NT2/D1 (cell line): Measurements from ENCODE around the gene SLMAP.

Source experiments
- DNase-seq: peaks from one replicate; pipeline ENCODE4 v3.0.0-alpha.2; 2011; ENCODE audit warnings: low read depth, low spot score
- H3K27me3 ChIP-seq: 2 replicates; pipeline ENCODE4 v1.6.0; 2011; ENCODE audit warnings: mild to moderate bottlenecking; ENCODE audit not compliant: insufficient read length, insufficient read depth
- H3K36me3 ChIP-seq: 2 replicates; pipeline ENCODE4 v1.6.1; 2011; ENCODE audit warnings: mild to moderate bottlenecking, low read length, mixed read lengths; ENCODE audit not compliant: insufficient read depth, insufficient read length
- H3K4me1 ChIP-seq: 2 replicates; pipeline ENCODE4 v1.5.1; 2011; ENCODE audit not compliant: insufficient read depth, insufficient read length
- H3K4me3 ChIP-seq: 2 replicates; pipeline ENCODE4 v1.5.1; 2011; ENCODE audit warnings: low read depth; ENCODE audit not compliant: insufficient read length
- H3K9ac ChIP-seq: 2 replicates; pipeline ENCODE4 v1.6.0; 2011; ENCODE audit warnings: low read depth; ENCODE audit not compliant: insufficient read length
- H3K9me3 ChIP-seq: 2 replicates; pipeline ENCODE4 v1.5.1; 2011; ENCODE audit warnings: mild to moderate bottlenecking, low read length; ENCODE audit not compliant: insufficient read depth
- SUZ12 ChIP-seq: IDR thresholded peaks from 2 replicates; pipeline ENCODE4 v1.6.1; 2011; ENCODE audit not compliant: insufficient read length, insufficient read depth; ENCODE audit errors: extremely low read depth
- YY1 ChIP-seq: IDR thresholded peaks from 2 replicates; pipeline ENCODE4 v1.6.1; 2011; ENCODE audit not compliant: insufficient read length, insufficient read depth
- ZNF274 ChIP-seq: IDR thresholded peaks from 2 replicates; pipeline ENCODE4 v1.6.1; 2011; ENCODE audit warnings: mild to moderate bottlenecking, low read depth, low read length

SLMAP gene

DNA sequence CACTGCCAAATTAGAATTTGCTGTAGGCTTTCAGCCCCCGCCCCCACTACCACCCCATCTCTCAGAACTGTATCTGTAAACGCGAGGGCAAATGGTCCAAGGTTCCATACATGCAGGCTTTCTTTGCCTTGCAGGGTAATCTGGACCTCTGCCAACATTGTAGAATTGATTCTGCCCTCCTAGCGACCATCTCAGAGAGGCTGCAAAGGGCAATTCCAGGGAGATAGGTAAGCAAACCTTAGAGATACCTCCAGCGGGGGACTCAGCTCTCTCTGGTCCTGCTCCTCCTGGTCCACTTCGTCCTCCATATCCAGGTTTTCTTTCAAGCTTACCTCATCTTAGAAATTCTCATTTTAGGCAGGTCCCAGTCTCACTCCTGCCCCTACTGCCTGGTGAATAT, 64.4 kb downstream of the SLMAP start:
- H3K4me3 ChIP-seq = no peak overlapping the region
- no peak for DNase-seq
- H3K9ac ChIP-seq = no peak overlapping the region
- H3K27me3 ChIP-seq = no peaks in the 10 kb centered on the region
- H3K9me3 ChIP-seq = no peaks in the 10 kb centered on the region
- H3K36me3 ChIP-seq = peaks cover 5% of the 10 kb centered on the region
- no peaks in the 10 kb centered on the region for H3K4me1 ChIP-seq
- TF ChIP-seq YY1 (no peak), SUZ12 (no peak), ZNF274 (no peak)

GRCh38 chr3:57821765-57822164, 65.7 kb downstream of the SLMAP start:
- TF ChIP-seq ZNF274 = no peak
- TF ChIP-seq YY1 = no peak
- no peak for TF ChIP-seq SUZ12
- Histone ChIP-seq H3K27me3 (no peaks in the 10 kb centered on the region), H3K4me3 (no peak overlapping the region), H3K36me3 (peaks cover 9% of the 10 kb centered on the region), H3K9ac (no peak overlapping the region), H3K9me3 (no peaks in the 10 kb centered on the region), H3K4me1 (no peaks in the 10 kb centered on the region)
- no peak for DNase-seq

DNA sequence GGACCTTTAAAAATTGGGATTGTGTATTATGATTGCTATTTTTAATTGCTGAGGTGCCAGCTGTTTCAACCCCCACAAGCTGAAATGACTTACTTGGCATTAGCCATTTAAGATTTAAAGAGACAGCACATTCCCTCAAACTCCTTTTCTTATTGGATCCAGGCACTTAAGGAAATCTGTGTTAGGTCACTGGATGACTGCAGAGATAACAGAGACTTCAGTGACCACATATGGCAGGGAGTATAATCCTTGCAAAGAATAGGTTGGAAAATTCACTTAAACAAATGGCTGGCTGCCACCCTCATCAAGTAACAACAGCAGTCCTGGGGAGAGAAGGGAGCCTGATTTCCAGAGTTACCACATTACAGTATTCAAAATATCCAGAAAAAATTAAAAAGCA, 66.6 kb downstream of the SLMAP start:
- Histone ChIP-seq H3K36me3 (peaks cover 10% of the 10 kb centered on the region), H3K4me3 (no peak overlapping the region), H3K4me1 (no peaks in the 10 kb centered on the region), H3K9me3 (no peaks in the 10 kb centered on the region), H3K9ac (no peak overlapping the region), H3K27me3 (no peaks in the 10 kb centered on the region)
- TF ChIP-seq ZNF274 = no peak
- TF ChIP-seq YY1 = no peak
- no peak for DNase-seq

DNA sequence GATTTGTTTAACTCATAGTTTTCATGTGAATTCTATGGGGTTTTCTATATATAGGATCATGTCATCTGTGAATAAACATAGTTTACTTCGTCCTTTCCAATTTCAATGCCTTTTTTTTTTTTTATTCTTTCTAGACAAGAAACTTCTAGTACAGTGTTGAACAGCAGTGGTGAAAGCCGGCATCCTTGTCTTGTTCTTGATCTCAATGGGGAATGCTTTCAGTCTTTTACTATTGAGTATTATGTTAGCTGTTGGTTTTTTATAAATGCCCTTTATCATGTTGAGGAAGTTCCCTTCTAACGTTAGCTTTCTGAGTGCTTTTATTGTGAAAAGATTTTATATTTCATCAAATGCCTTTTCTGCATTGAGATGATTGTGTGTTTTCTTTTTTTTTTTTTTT, 69.0 kb downstream of the SLMAP start:
- Histone ChIP-seq H3K9ac (no peak overlapping the region), H3K9me3 (no peaks in the 10 kb centered on the region), H3K36me3 (peaks cover 10% of the 10 kb centered on the region), H3K27me3 (no peaks in the 10 kb centered on the region), H3K4me3 (no peak overlapping the region), H3K4me1 (no peaks in the 10 kb centered on the region)
- TF ChIP-seq ZNF274 = no peak
- TF ChIP-seq YY1 = no peak
- TF ChIP-seq SUZ12 = no peak
- DNase-seq = no peak

GRCh38 chr3:57826245-57826951, 70.3 kb downstream of the SLMAP start:
- Histone ChIP-seq H3K27me3 (no peaks in the 10 kb centered on the region), H3K9ac (no peak overlapping the region), H3K4me3 (no peak overlapping the region), H3K36me3 (peaks cover 12% of the 10 kb centered on the region), H3K4me1 (no peaks in the 10 kb centered on the region), H3K9me3 (no peaks in the 10 kb centered on the region)
- no peak for DNase-seq
- no peak for TF ChIP-seq ZNF274

GRCh38 chr3:57826952-57827723, 71.0 kb downstream of the SLMAP start:
- H3K9ac ChIP-seq = no peak overlapping the region
- TF ChIP-seq SUZ12 (no peak), YY1 (no peak), ZNF274 (no peak)
- no peak for DNase-seq
- no peaks in the 10 kb centered on the region for H3K27me3 ChIP-seq
- H3K9me3 ChIP-seq = no peaks in the 10 kb centered on the region
- peaks cover 19% of the 10 kb centered on the region for H3K36me3 ChIP-seq
- no peaks in the 10 kb centered on the region for H3K4me1 ChIP-seq
- no peak overlapping the region for H3K4me3 ChIP-seq

- Histone ChIP-seq H3K9me3 (no peaks in the 10 kb centered on the region), H3K9ac (no peak overlapping the region), H3K27me3 (no peaks in the 10 kb centered on the region), H3K36me3 (peaks cover 14% of the 10 kb centered on the region), H3K4me1 (no peaks in the 10 kb centered on the region), H3K4me3 (no peak overlapping the region)
- DNase-seq = no peak
- no peak for TF ChIP-seq YY1
- TF ChIP-seq SUZ12 = no peak
- TF ChIP-seq ZNF274 = no peak
These were observed 71.6 kb downstream of the SLMAP start for GRCh38 chr3:57827757-57828156.

DNA sequence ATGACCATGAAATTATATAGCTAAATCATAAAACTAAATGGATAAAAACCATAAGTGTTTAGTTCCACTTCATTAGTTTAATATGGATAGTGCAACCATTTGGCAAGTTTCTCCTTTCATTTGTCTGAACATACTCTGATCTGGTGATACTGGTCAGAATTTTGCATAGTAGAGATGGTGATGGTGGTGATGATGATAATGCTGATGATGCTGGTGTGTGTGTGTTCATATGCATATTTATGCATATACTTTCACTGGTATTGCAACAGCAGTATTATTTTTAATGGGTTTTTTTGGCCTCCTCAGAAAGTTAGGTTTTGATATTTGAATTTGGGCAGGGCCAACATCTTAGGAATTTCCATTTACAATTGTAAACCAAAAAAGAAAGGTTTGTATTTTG, 76.4 kb downstream of the SLMAP start:
- Histone ChIP-seq H3K9me3 (no peaks in the 10 kb centered on the region), H3K27me3 (no peaks in the 10 kb centered on the region), H3K36me3 (peaks cover 14% of the 10 kb centered on the region), H3K9ac (no peak overlapping the region), H3K4me3 (no peak overlapping the region), H3K4me1 (no peaks in the 10 kb centered on the region)
- no peak for DNase-seq
- no peak for TF ChIP-seq SUZ12
- no peak for TF ChIP-seq ZNF274
- no peak for TF ChIP-seq YY1
